SK-N-SH (cell line): Measurements from ENCODE around the gene PYGB.

Experiments used
- CTCF ChIP-seq: fragments of 200-600 bp; sonication (generic); IDR thresholded peaks from 2 replicates; pipeline ENCODE4 v1.6.1; 2017; ENCODE audit warnings: antibody characterized with exemption, mild to moderate bottlenecking, moderate library complexity
- NRF1 ChIP-seq: IDR thresholded peaks from 2 replicates; pipeline ENCODE4 v1.6.1; 2012; ENCODE audit warnings: low read depth, mild to moderate bottlenecking, low read length

GRCh38 chr20:25206548-25206947, 41.3 kb upstream of the PYGB start:
- no peak for TF ChIP-seq CTCF
- TF ChIP-seq NRF1 = no peak
